MV-4-11 (cell line): ENCODE measurements around the gene ADORA2B.
A peak's percentile ranks its signal among the peaks of the same experiment; 100 is the strongest.
"Not testable (repeated sequence)": the region's sequence is repeated elsewhere in the genome, so short reads cannot be mapped to it uniquely, and the experiment has no call there.

Source experiments
- DNase-seq: peaks from one replicate; lab custom pipeline; 2025; lab: John Stamatoyannopoulos, UW

Gene ADORA2B

GRCh38 chr17:15944759-15945526 is at the start of gene ADORA2B:
Gene ADORA2B (plus strand): TSS chr17:15945130. CDS start chr17:15945249, 119 bp downstream.
- peak; percentile 64 for DNase-seq

- no peak for DNase-seq
Measured at GRCh38 chr17:15896277-15896676, 48.7 kb upstream of the ADORA2B start.

- no peak for DNase-seq
Measured at GRCh38 chr17:15896834-15897233, 48.1 kb upstream of the ADORA2B start.

GRCh38 chr17:15899596-15899995 is 45.3 kb upstream of the ADORA2B start:
- DNase-seq, result not testable (repeated sequence)

GRCh38 chr17:15900871-15901270 is 44.1 kb upstream of the ADORA2B start:
- no peak for DNase-seq

GRCh38 chr17:15905236-15905635 is 39.7 kb upstream of the ADORA2B start:
- not testable (repeated sequence) for DNase-seq

- DNase-seq, result no peak
Measured at GRCh38 chr17:15907290-15907689, 37.6 kb upstream of the ADORA2B start.

GRCh38 chr17:15908378-15908777 is 36.6 kb upstream of the ADORA2B start:
- DNase-seq, result no peak

- no peak for DNase-seq
Measured at GRCh38 chr17:15909481-15909991, 35.4 kb upstream of the ADORA2B start.

- no peak for DNase-seq
Measured at GRCh38 chr17:15910791-15911190, 34.1 kb upstream of the ADORA2B start.

GRCh38 chr17:15911701-15912100 is 33.2 kb upstream of the ADORA2B start:
- not testable (repeated sequence) for DNase-seq

- DNase-seq, result no peak
Measured at GRCh38 chr17:15912416-15912955, 32.4 kb upstream of the ADORA2B start.

- DNase-seq, result no peak
Measured at GRCh38 chr17:15913826-15914225, 31.1 kb upstream of the ADORA2B start.

- DNase-seq, result peak; percentile 82
Measured at GRCh38 chr17:15914400-15915170, 30.3 kb upstream of the ADORA2B start.

GRCh38 chr17:15915961-15916360 is 29.0 kb upstream of the ADORA2B start:
- no peak for DNase-seq

- DNase-seq, result no peak
Measured at GRCh38 chr17:15917021-15917437, 27.9 kb upstream of the ADORA2B start.

- no peak for DNase-seq
Measured at GRCh38 chr17:15917438-15918027, 27.4 kb upstream of the ADORA2B start.

GRCh38 chr17:15918261-15918660 is 26.7 kb upstream of the ADORA2B start:
- DNase-seq, result no peak

- no peak for DNase-seq
Measured at GRCh38 chr17:15918661-15919259, 26.2 kb upstream of the ADORA2B start.

- no peak for DNase-seq
Measured at GRCh38 chr17:15919466-15919865, 25.5 kb upstream of the ADORA2B start.

- peak; percentile 67 for DNase-seq
Measured at GRCh38 chr17:15920758-15921239, 24.1 kb upstream of the ADORA2B start.

GRCh38 chr17:15921640-15922039 is 23.3 kb upstream of the ADORA2B start:
- no peak for DNase-seq
